ENCODE measurements around the gene CLPX.

DNA sequence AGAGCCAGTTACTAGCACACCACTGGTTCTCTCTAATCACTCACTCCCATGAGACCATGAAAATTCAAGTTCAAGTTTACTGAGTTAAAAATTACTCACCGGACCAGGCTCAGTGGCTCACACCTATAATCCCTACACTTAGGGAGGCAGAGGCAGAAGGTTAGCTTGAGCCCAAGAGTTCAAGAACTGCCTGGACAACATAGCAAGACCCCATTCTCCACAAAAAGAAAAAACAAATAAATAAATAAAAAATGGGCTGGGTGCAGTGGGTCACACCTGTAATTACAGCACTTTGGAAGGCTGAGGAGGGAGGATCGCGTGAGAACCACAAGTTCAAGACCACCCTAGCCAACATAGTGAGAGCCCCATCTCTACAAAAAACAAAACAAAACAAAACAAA is 47.4 kb upstream of the CLPX start:
- TF ChIP-seq, protein P1, sequence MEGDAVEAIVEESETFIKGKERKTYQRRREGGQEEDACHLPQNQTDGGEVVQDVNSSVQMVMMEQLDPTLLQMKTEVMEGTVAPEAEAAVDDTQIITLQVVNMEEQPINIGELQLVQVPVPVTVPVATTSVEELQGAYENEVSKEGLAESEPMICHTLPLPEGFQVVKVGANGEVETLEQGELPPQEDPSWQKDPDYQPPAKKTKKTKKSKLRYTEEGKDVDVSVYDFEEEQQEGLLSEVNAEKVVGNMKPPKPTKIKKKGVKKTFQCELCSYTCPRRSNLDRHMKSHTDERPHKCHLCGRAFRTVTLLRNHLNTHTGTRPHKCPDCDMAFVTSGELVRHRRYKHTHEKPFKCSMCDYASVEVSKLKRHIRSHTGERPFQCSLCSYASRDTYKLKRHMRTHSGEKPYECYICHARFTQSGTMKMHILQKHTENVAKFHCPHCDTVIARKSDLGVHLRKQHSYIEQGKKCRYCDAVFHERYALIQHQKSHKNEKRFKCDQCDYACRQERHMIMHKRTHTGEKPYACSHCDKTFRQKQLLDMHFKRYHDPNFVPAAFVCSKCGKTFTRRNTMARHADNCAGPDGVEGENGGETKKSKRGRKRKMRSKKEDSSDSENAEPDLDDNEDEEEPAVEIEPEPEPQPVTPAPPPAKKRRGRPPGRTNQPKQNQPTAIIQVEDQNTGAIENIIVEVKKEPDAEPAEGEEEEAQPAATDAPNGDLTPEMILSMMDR (IDR thresholded peaks at IDR 0.05): no peak
- no peak for TF ChIP-seq POLR2A (IDR thresholded peaks at IDR 0.05)

Data from transverse colon (tissue), 3 donors.